Lower leg skin (tissue), 4 donors: Measurements from ENCODE around the gene HOMER3. TPM values are rescaled to one million over a fixed set of nuclear protein-coding genes. Genes with fewer than 3 reads are reported as not detected.

Experiments
- DNase-seq, 2 donors: peaks; one replicate each; pipeline ENCODE4 v3.0.0-alpha.2; 2019; ENCODE audit warnings: low spot score in 2 of 2
- H3K4me3 ChIP-seq: fragments of 200-600 bp; sonication (generic); 2 replicates; pipeline ENCODE4 v1.5.1; 2017; ENCODE audit warnings: mild to moderate bottlenecking, low read depth; ENCODE audit not compliant: poor library complexity, severe bottlenecking
- CTCF ChIP-seq, 3 donors: fragments of 450-650 bp; IDR thresholded peaks; one replicate each; pipeline ENCODE4 v1.5.1; 2016; ENCODE audit warnings: antibody characterized with exemption in 3 of 3, mild to moderate bottlenecking in 3 of 3, moderate library complexity in 2 of 3
- POLR2A ChIP-seq, 2 donors: fragments of 450-650 bp; IDR thresholded peaks; one replicate each; pipeline ENCODE4 v1.6.1; 2016 to 2017; ENCODE audit warnings: antibody characterized with exemption in 2 of 2, mild to moderate bottlenecking in 1 of 2, moderate library complexity in 1 of 2
- WGBS, 2 donors: methylation state at CpG; one replicate each; pipeline ENCODE4 v1.1.5; 2018; 5-methylcytosine and 5-hydroxymethylcytosine counted together
- intact Hi-C: fragments of 100-400 bp; cut with DNase I; formaldehyde crosslinking; loops from one replicate; pipeline ENCODE4 v1.15.0; 2023; ENCODE audit warnings: low total_unique reads
- total RNA-seq, 4 donors: library from RNA; depleted of rRNA; stranded (reverse); fragments of >200 nt; gene quantifications; one replicate each; pipeline ENCODE4 v1.1.0, GENCODE V29; 2016

The HOMER3 gene
- total RNA-seq, 4 donors from 2014 or later = 32.3 to 49.5 (median 37.2) TPM

DNA sequence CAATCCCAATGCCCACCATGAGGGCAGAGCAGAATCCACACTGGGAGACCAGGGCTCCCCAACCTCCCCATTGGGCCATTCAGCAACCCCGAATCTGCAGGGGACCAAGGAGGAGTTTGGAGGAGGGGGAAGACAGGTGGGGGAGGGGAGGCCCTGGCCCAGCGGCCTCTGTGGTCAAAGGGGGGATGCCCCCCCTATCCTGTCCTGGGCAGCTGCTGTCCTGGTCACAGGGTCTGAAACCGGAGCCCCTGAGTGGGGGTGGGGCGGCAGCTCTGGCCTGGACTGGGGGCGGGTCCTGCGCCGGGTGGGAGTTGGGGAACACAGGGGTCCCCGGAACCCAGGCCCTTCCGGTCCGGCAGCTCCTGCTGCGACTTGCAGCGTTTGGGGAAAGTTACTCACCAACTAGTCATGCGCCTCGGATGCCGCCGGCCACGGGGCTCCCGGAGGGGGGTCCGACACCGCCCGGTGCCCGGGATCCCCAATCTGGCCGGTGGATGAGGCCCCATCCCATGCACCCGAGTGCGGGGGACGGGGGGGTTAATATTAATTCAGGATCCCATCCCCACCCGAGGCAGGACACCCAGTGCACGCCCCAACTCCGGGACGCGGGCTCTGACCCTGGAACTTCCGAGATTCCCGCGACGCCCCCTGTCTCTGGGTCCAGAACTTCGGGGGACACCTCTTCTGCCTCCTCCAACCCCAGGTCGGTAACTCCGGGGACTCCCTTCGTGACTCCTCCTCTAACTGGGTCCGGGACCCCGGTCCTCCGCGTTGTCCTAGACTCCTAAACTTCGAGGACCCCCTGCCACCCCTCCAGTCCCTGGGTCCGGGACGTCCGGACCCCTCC lies 872 bp downstream of the HOMER3 start:
- intact Hi-C loops = no loop called here
- peak overlapping the region; percentile 60 for H3K4me3 ChIP-seq
- TF ChIP-seq CTCF (IDR thresholded peaks at IDR 0.05) = no peak
- no peak for TF ChIP-seq POLR2A (IDR thresholded peaks at IDR 0.05)
- DNase-seq = peak; percentile 44 to 93
- 0 to 1% methylated on average over 18 to 25 of the region's 47 CpGs for whole genome bisulfite sequencing, 2 donors

- no peak for TF ChIP-seq POLR2A (IDR thresholded peaks at IDR 0.05)
- TF ChIP-seq CTCF (IDR thresholded peaks at IDR 0.05) = no peak
- no peak for DNase-seq
- no peak overlapping the region for H3K4me3 ChIP-seq
- intact Hi-C loops = no loop called here
- WGBS, 2 donors = 89 to 100% methylated on average over 3 of the region's 3 CpGs
Observed at GRCh38 chr19:18939163-18939562, 1.9 kb downstream of the HOMER3 start.

DNA sequence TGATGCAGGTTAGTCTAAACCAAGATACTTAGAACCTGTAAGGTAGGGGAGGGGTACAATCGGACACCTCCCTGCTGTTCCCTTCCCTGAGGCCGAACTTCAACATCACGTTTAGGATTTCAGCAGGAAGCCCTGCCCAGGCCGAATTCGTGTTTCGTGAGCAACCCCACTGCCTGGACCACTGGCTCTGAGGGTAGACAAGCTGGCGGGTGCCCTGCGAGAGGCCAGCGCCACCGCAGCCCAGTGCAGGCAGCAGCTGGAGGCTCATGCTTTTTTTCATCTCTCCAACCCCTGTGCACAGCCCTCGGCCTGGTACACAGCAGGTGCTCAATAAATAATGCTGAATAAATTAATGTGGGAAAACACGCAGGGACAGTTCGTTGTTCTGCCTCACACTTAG lies 7.7 kb downstream of the HOMER3 start:
- intact Hi-C loops = no loop called here
- 86 to 91% methylated on average over 13 of the region's 13 CpGs for WGBS, 2 donors
- DNase-seq = no peak

GRCh38 chr19:18932216-18932841 lies 8.7 kb downstream of the HOMER3 start:
- 35 to 47% methylated on average over 37 of the region's 37 CpGs for whole genome bisulfite sequencing, 2 donors
- H3K4me3 ChIP-seq = no peak overlapping the region
- peak; percentile 61 to 94 for DNase-seq
- intact Hi-C loops = no loop called here
- TF ChIP-seq CTCF (IDR thresholded peaks at IDR 0.05) (no peak), POLR2A (IDR thresholded peaks at IDR 0.05) (no peak)

More for the DNA sequence above, 7.7 kb downstream of the HOMER3 start:
- no peak overlapping the region for H3K4me3 ChIP-seq
- TF ChIP-seq POLR2A (IDR thresholded peaks at IDR 0.05) (no peak), CTCF (IDR thresholded peaks at IDR 0.05) (no peak)

DNA sequence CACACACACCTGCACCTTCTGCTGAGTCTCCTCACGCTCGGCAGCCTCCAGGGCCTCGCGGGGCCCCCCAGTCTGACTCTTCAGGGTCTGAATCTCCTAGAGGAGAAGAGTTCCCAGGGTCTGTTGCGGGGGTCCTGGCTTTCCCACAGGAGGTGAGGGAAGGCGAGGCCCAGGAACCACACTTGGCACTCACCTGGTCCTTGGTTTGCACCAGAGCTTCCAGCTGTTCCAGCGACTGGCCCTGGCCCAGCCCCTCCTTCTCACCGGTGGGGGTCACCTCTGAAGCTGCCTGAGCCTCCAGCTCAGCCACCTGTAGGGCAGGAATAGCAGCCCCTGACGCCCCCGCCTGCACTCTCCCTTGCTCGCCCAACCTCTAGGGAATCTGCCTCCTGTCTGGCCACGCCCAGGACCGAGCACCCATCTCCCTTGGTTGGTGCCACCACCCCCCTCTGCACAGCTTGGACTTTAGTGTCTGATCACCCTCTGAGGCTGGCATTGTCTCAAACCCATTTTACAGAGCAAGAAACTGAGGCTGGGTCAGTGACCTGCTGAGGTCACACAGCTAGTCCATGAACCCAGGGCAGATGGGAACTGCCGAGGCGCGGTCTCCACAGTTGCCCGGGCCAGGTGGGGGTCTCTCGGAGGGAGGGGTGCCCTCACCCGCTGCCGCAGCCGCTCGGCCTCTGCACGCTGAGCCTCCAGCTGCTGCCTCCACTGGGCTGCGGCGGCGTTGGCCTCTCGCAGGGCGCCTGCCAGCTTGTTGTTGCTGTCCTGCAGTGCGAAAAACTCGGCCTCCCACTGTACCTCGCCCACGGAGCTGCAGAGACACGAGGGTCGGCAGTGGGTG lies 9.5 kb downstream of the HOMER3 start:
- TF ChIP-seq POLR2A (IDR thresholded peaks at IDR 0.05) = no peak
- TF ChIP-seq CTCF (IDR thresholded peaks at IDR 0.05) = no peak
- WGBS, 2 donors = 84 to 85% methylated on average over 29 to 34 of the region's 34 CpGs
- intact Hi-C loops = no loop called here
- no peak for DNase-seq
- H3K4me3 ChIP-seq = no peak overlapping the region
